IPS-20b (cell line): Measurements from ENCODE around the gene MAP6.

Experiments
- H3K27ac ChIP-seq: one replicate; pipeline ENCODE4 v1.5.1; 2013; ENCODE audit warnings: low read length
- H3K27me3 ChIP-seq: 2 replicates; pipeline ENCODE4 v1.6.1; 2013; ENCODE audit warnings: mild to moderate bottlenecking, low read length, inconsistent platforms; ENCODE audit not compliant: insufficient read depth
- H3K36me3 ChIP-seq: 2 replicates; pipeline ENCODE4 v1.6.1; 2013; ENCODE audit warnings: low read depth, mild to moderate bottlenecking, inconsistent platforms, low read length, moderate library complexity; ENCODE audit not compliant: insufficient read depth
- H3K4me1 ChIP-seq: 2 replicates; pipeline ENCODE4 v1.6.1; 2013; ENCODE audit warnings: mild to moderate bottlenecking, control low read depth, inconsistent platforms, low read length, moderate library complexity; ENCODE audit not compliant: insufficient read depth
- H3K4me3 ChIP-seq: 2 replicates; pipeline ENCODE4 v1.5.1; 2013; ENCODE audit warnings: mild to moderate bottlenecking, low read length, inconsistent platforms
- H3K9ac ChIP-seq: 2 replicates; pipeline ENCODE4 v1.6.1; 2013; ENCODE audit warnings: low read depth, mild to moderate bottlenecking, inconsistent platforms, low read length, moderate library complexity
- H3K9me3 ChIP-seq: 2 replicates; pipeline ENCODE4 v1.6.1; 2013; ENCODE audit warnings: mild to moderate bottlenecking, low read depth, low read length, inconsistent platforms; ENCODE audit not compliant: insufficient read depth

The MAP6 gene

DNA sequence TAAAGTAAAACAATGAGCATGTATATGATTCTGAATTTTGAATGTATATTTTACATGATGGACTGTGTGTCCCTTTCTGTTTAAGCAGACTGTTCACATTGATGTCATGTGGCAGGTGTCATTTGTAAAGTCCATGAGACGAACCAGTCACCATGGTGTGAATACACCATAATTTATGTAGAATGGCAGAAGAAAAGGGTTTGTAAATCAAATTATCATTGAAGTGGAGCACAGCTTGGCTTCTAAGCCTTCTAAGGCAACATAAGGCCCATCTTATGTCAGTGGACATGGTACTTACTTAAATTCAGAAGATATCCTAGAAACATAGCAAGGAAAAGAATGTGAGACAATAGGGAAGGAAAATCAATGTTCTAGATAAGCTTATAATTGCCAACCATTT, 4.4 kb downstream of the MAP6 start:
- no peak overlapping the region for H3K27ac ChIP-seq

DNA sequence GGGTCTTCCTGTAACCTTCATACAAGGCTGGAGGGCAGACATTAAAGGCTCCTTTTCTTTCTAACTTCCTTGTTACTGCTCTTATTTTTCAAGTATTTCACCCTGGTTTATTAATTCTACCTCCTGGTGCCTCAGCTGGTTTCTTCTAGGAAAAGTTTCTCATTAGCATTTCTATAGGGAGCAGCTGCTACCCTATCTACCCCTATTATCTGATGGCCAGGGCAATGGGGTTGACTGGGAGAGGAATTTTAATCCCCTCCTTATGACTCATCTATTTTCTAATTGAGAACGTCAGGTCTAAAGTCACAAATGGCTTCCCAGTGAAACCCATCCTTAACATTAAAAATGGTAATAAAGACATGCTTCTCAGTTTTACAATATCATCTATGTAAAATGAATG, 5.0 kb downstream of the MAP6 start:
- Histone ChIP-seq H3K27ac (no peak overlapping the region), H3K9ac (no peak overlapping the region; the same call in 1 of the 2 replicates), H3K36me3 (no peaks in the 10 kb centered on the region), H3K4me1 (peaks cover 31% of the 10 kb centered on the region; the same call in 1 of the 2 replicates), H3K9me3 (no peaks in the 10 kb centered on the region), H3K4me3 (peak overlapping the region; percentile 44), H3K27me3 (peaks cover 48% of the 10 kb centered on the region)

More for the DNA sequence above, 4.4 kb downstream of the MAP6 start:
- H3K9me3 ChIP-seq, result no peaks in the 10 kb centered on the region
- peaks cover 31% of the 10 kb centered on the region; the same call in 1 of the 2 replicates for H3K4me1 ChIP-seq
- peaks cover 54% of the 10 kb centered on the region for H3K27me3 ChIP-seq
- no peak overlapping the region for H3K9ac ChIP-seq
- H3K4me3 ChIP-seq, result peak overlapping the region; percentile 44; the same call in 1 of the 2 replicates
- no peaks in the 10 kb centered on the region for H3K36me3 ChIP-seq

DNA sequence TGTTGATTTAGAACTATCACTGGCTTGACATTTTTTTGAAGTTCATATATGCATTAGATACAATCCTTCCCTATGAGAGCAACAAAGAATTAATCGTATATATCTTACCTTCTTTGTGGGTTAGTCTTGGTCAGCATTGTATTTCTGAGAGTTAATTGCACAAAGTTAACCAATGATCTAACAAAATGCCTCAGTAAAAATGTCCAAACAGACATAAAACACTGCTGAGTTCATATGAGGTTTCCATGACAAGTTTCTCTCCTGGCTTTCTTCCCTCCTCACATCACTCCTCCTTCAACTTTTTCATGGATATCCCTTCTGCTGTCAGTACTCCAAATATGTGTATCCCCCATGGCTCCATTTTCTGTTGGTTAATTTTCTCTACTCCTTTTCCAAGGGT, 9.0 kb downstream of the MAP6 start:
- H3K9ac ChIP-seq, result no peak overlapping the region
- H3K27ac ChIP-seq, result no peak overlapping the region
- H3K27me3 ChIP-seq, result peaks cover 8% of the 10 kb centered on the region
- H3K4me3 ChIP-seq, result no peak overlapping the region
- H3K4me1 ChIP-seq, result peaks cover 32% of the 10 kb centered on the region
- H3K36me3 ChIP-seq, result no peaks in the 10 kb centered on the region
- H3K9me3 ChIP-seq, result no peaks in the 10 kb centered on the region

DNA sequence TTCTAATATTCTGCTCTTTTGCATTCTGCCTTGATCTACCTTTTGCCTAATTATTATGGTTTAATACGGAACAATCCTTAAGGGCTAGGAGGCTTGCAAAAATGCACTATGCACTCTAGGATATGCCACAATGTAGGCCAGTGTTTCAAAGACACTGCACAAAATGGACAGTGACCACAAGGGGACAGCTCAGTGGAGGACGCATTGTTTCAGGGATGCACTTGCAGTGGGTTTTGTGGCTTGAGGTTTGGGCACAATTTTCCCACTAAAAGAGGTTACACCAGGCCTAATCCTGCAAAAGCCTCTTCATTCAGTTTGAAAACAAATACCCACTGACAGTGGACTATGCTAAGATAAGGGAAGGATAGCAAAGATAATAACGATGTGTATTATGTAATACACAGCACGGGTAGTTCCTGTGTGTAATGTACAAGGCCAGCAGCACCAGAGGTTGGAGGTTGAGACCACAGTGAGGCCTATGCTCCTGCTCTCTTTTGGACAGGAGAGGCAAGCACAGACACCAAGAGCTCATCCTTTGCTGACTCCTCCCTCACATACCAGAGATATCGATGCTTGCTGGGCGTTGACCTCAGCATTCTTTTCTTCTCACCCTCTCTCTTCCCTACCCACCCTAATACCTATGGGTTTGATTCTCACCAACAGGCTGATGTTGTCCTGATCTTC, 12.7 kb downstream of the MAP6 start:
- Histone ChIP-seq H3K27ac (no peak overlapping the region), H3K4me3 (no peak overlapping the region), H3K9me3 (no peaks in the 10 kb centered on the region), H3K9ac (no peak overlapping the region), H3K27me3 (no peaks in the 10 kb centered on the region), H3K36me3 (no peaks in the 10 kb centered on the region), H3K4me1 (peaks cover 10% of the 10 kb centered on the region)

DNA sequence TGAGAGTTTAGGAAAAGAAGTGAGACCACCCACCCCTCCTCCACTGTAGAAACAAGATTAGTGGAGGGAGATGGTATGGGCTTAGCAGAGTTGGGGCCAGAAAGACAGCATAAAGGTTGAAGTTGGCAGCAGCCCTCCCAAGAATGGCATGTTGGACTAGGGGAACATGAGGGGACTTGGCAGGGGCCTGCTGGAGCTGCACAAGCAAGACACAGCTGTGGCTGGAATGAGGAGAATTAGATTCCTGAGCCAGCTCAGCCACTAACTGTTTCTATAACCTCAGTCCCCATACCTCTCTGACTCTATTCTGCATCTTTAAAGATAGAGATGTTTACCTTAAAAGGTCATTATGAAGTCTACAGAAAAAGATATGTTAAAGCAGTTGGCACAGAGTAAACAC, 13.2 kb downstream of the MAP6 start:
- Histone ChIP-seq H3K27me3 (no peaks in the 10 kb centered on the region), H3K36me3 (no peaks in the 10 kb centered on the region), H3K4me1 (peaks cover 9% of the 10 kb centered on the region), H3K27ac (no peak overlapping the region), H3K4me3 (no peak overlapping the region), H3K9ac (no peak overlapping the region), H3K9me3 (no peaks in the 10 kb centered on the region)

DNA sequence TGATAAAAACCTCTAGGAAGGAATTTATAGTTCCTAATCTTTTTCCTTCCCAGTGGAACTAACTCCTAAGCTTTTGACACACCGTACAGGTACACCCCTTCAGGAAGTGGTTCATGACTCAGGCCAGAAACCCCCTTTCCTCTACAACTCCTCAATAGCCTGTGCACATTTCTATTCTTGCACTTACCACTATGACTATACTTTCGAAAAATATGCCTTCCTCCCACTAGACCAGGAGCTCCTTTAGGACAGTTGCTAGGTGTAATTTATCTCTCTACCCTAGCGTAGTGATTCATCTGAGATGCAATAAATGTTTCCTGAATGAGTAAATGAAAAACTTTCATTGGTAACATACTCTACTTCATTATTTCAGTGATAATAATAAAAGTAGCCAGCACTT, 14.5 kb downstream of the MAP6 start:
- peaks cover 6% of the 10 kb centered on the region; the same call in 1 of the 2 replicates for H3K4me1 ChIP-seq
- H3K27ac ChIP-seq, result no peak overlapping the region
- no peak overlapping the region for H3K4me3 ChIP-seq

DNA sequence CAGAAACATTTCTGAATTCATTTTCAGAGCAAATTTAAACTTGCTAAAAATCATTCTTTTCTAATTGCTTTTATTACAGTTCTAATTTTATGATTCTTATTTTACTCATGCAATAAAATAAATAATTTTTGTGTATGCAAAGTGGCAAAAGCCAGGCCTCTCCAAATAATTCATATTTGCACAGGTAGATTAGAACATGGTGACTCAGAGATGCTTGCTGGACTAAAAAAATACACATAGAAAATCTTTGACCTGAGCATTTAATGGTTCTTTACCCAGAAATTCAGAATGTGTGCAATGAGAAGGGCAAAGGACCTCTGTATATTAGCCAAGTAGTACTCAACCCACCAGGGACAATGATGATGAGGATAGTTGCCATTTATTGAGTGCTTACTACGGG, 15.3 kb downstream of the MAP6 start:
- H3K4me3 ChIP-seq, result no peak overlapping the region
- H3K9ac ChIP-seq, result no peak overlapping the region
- H3K27me3 ChIP-seq, result no peaks in the 10 kb centered on the region

More for the DNA sequence above, 14.5 kb downstream of the MAP6 start:
- H3K9ac ChIP-seq, result no peak overlapping the region
- H3K36me3 ChIP-seq, result no peaks in the 10 kb centered on the region
- H3K27me3 ChIP-seq, result no peaks in the 10 kb centered on the region
- no peaks in the 10 kb centered on the region for H3K9me3 ChIP-seq

DNA sequence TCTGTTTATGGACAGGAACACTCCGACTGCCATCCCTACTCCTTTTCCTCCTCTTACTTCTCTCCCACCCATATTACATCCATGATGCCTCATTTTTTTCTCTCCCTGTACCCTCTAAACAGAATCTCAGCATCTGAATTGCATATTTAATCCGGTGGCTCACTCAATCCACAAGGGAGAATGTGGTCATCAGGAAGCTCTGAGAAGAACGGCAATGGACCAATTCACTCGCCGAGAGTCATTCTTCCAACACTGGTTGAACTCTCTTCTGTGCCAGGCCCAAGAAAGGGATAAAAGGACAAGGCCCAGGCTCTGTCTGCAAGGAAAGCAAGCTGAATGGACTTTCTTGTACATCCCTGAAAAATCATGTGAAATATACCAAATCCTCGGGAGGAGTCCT, 15.9 kb downstream of the MAP6 start:
- Histone ChIP-seq H3K36me3 (no peaks in the 10 kb centered on the region), H3K4me3 (no peak overlapping the region), H3K27me3 (no peaks in the 10 kb centered on the region), H3K9me3 (no peaks in the 10 kb centered on the region), H3K9ac (no peak overlapping the region), H3K27ac (no peak overlapping the region), H3K4me1 (peaks cover 6% of the 10 kb centered on the region; the same call in 1 of the 2 replicates)

More for the DNA sequence above, 15.3 kb downstream of the MAP6 start:
- peaks cover 6% of the 10 kb centered on the region; the same call in 1 of the 2 replicates for H3K4me1 ChIP-seq
- no peak overlapping the region for H3K27ac ChIP-seq
- H3K9me3 ChIP-seq, result no peaks in the 10 kb centered on the region
- H3K36me3 ChIP-seq, result no peaks in the 10 kb centered on the region

DNA sequence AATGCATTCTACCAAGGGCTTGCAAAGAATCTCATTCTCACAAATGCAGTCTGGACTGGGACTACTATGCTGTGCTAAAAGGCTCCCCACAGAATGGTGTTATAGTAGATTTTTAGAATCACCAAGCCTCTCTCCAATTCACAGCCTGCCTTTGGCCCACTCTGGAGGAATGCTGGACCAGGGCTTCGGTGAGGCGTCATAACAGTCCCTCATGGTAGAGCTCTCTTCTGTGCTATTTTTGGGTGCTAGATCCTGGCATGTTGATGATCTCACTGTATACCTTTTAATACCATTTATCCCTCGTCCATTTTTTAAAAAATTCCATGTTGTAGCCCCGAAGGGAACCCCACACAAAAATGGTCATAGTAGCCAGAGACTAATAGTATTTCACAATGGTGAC, 17.6 kb downstream of the MAP6 start:
- Histone ChIP-seq H3K27ac (no peak overlapping the region), H3K4me1 (peaks cover 6% of the 10 kb centered on the region; the same call in 1 of the 2 replicates), H3K9ac (no peak overlapping the region), H3K36me3 (no peaks in the 10 kb centered on the region), H3K9me3 (no peaks in the 10 kb centered on the region), H3K27me3 (no peaks in the 10 kb centered on the region), H3K4me3 (no peak overlapping the region)

DNA sequence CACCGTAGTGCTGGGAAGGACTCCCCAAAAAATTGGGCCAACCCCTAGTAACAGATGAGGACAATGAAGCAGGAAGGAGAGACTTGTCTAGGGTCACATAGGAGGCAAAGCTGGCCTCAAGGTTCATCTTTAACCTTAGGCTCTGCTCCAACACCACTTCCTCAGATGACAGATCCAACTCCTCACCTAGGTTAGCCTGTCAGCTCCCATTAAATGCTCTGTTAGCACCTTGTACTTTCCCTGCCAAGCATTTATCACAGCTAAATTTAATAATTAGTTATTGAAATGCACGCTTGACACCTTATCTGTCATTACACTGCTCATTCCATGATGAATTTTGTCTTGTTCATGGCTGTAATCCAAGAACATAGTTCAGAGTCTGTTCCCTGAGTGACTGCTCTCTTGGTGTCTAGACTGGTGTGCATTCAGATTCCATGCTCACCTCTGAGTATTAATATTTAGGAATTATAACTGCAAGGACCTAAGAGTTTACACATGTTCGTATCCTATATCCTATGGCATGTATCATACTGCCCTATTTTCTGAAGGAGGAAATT, 18.6 kb downstream of the MAP6 start:
- H3K9ac ChIP-seq, result no peak overlapping the region
- no peak overlapping the region for H3K4me3 ChIP-seq
- no peak overlapping the region for H3K27ac ChIP-seq
- H3K9me3 ChIP-seq, result no peaks in the 10 kb centered on the region
- H3K4me1 ChIP-seq, result no peaks in the 10 kb centered on the region
- no peaks in the 10 kb centered on the region for H3K36me3 ChIP-seq
- no peaks in the 10 kb centered on the region for H3K27me3 ChIP-seq

DNA sequence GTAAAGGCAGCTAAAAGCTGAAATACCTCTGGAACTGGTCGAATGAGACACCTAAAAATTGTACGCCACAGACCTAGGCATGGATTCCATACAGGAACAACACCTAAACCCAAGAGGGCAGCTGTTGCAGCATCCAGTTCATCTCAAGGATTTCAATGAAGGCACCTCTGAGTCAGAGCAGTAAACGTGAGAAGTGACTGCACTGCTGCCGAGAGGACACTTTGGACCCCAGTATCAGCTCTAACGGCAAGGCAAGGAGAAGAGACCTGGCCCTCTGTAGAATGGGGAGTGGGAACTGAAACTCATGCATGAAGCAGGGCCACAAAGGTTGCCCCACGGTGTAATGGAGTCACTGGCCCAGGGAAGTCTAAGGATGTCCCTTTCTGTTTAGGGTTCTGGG, 23.9 kb downstream of the MAP6 start:
- no peaks in the 10 kb centered on the region for H3K27me3 ChIP-seq
- H3K4me3 ChIP-seq, result no peak overlapping the region
- H3K4me1 ChIP-seq, result no peaks in the 10 kb centered on the region
- no peak overlapping the region for H3K27ac ChIP-seq
- no peaks in the 10 kb centered on the region for H3K36me3 ChIP-seq
- no peak overlapping the region for H3K9ac ChIP-seq
- no peaks in the 10 kb centered on the region for H3K9me3 ChIP-seq

DNA sequence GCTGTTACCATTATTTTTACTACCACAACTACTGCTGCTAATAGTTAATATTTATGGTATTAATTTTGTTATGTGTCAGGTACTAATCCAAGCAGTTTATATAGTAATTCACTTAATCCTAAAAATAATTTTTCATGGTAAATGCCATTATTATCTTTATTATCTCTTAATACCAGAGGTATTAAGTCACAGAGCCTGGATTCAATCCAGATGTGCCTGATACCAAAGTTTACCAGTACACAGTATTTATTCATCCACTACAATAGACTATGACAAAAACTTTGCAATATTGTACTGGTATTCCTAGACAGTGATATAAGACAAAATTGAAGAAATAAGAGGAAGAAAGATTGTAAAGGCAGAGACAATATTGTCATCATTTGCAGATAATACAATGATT, 24.5 kb downstream of the MAP6 start:
- H3K4me3 ChIP-seq, result no peak overlapping the region
- H3K9ac ChIP-seq, result no peak overlapping the region
- H3K4me1 ChIP-seq, result no peaks in the 10 kb centered on the region
- H3K9me3 ChIP-seq, result no peaks in the 10 kb centered on the region
- H3K36me3 ChIP-seq, result no peaks in the 10 kb centered on the region
- H3K27me3 ChIP-seq, result no peaks in the 10 kb centered on the region
- no peak overlapping the region for H3K27ac ChIP-seq
